PFSK-1 (cell line): ENCODE results near the gene ADAMTS4.

Source experiments
- FOXP2 ChIP-seq: optimal IDR thresholded peaks from 2 replicates; pipeline ENCODE3; 2011; ENCODE audit warnings: borderline replicate concordance, control low read depth, inconsistent platforms; ENCODE audit not compliant: insufficient read depth; ENCODE audit errors: extremely low read length, extremely low read depth
- POLR2AphosphoS5 ChIP-seq: IDR thresholded peaks from 2 replicates; pipeline ENCODE4 v1.6.1; 2012; ENCODE audit warnings: low read depth, mild to moderate bottlenecking, control low read depth, low read length, moderate library complexity
- REST ChIP-seq, 2 experiments: IDR thresholded peaks; 2 replicates each; pipeline versions ENCODE4 v1.6.1 to v1.8.0; 2011 to 2012; ENCODE audit warnings: low read depth in 2 of 2, low read length in 2 of 2, control low read depth in 1 of 2, inconsistent platforms in 1 of 2, mild to moderate bottlenecking in 1 of 2, moderate library complexity in 1 of 2; ENCODE audit not compliant: insufficient read depth in 1 of 2
- SIN3A ChIP-seq: IDR thresholded peaks from 2 replicates; pipeline ENCODE4 v1.6.1; 2012; ENCODE audit warnings: mild to moderate bottlenecking, low read length, moderate library complexity, borderline replicate concordance; ENCODE audit not compliant: insufficient read depth
- TAF1 ChIP-seq: IDR thresholded peaks from 2 replicates; pipeline ENCODE4 v1.6.1; 2012; ENCODE audit warnings: low read length, control low read depth, borderline replicate concordance; ENCODE audit not compliant: insufficient read depth

GRCh38 chr1:161166669-161167548 is 31.9 kb downstream of the ADAMTS4 start:
- TF ChIP-seq SIN3A (no peak), REST (IDR thresholded peaks at IDR 0.05; ENCODE audit: insufficient read depth in 1 of 2, low read depth in 2 of 2, low read length in 2 of 2) (no peak), POLR2AphosphoS5 (no peak), TAF1 (no peak), FOXP2 (no peak)
